ENCODE results near the gene PADI2. TPM values are rescaled to one million over a fixed set of nuclear protein-coding genes. Genes with fewer than 3 reads are reported as not detected.

PADI2 gene
- total RNA-seq, 1 experiment from 2014 or later: 3.0 TPM

GRCh38 chr1:17080880-17081279 lies 38.4 kb downstream of the PADI2 start:
- Histone ChIP-seq H3K56ac (ENCODE audit: insufficient read length, low read depth, low read length) (no peak overlapping the region), H2BK15ac (ENCODE audit: low read depth, low read length) (no peak overlapping the region), H4K8ac (replicated peaks; ENCODE audit: insufficient read length, low read depth, low read length) (no peak overlapping the region), H3K9me3 (ENCODE audit: control insufficient read depth, low read depth, low read length) (no peaks in the 10 kb centered on the region), H4K91ac (ENCODE audit: insufficient read length, low read depth, low read length) (no peak overlapping the region), H3K4ac (ENCODE audit: low read depth, low read length) (no peak overlapping the region), H3K27me3 (ENCODE audit: insufficient read depth, low read length) (no peaks in the 10 kb centered on the region), H4K20me1 (ENCODE audit: control insufficient read depth, insufficient read depth, insufficient read length) (no peaks in the 10 kb centered on the region), H2BK120ac (ENCODE audit: low read depth, low read length, poor library complexity, severe bottlenecking) (no peak overlapping the region), H2AK5ac (ENCODE audit: insufficient read length, low read length) (no peak overlapping the region), H4K5ac (ENCODE audit: insufficient read length, low read depth, low read length) (no peak overlapping the region), H3K79me1 (ENCODE audit: insufficient read depth, low read depth, low read length, poor library complexity, severe bottlenecking) (no peaks in the 10 kb centered on the region), H3K18ac (ENCODE audit: insufficient read length, low read depth, low read length) (no peak overlapping the region), H2AFZ (ENCODE audit: low read length) (no peak overlapping the region), H2BK12ac (ENCODE audit: insufficient read length, low read depth, low read length) (no peak overlapping the region), H2BK5ac (ENCODE audit: insufficient read length, low read length) (no peak overlapping the region), H3K23me2 (ENCODE audit: insufficient read length, low read depth, low read length, poor library complexity, severe bottlenecking) (no peaks in the 10 kb centered on the region), H3K27ac (ENCODE audit: insufficient read length, low read depth, low read length) (no peak overlapping the region), H3T11ph (ENCODE audit: low read length) (no peak overlapping the region), H2BK20ac (ENCODE audit: low read depth, low read length, poor library complexity, severe bottlenecking) (no peak overlapping the region), H3K79me2 (ENCODE audit: insufficient read depth, low read length) (no peaks in the 10 kb centered on the region), H3K4me1 (ENCODE audit: insufficient read depth, low read length) (no peaks in the 10 kb centered on the region), H3K4me2 (ENCODE audit: insufficient read depth, insufficient read length, low read length) (no peak overlapping the region), H3K14ac (ENCODE audit: insufficient read depth, low read length) (no peak overlapping the region), H3K9ac (ENCODE audit: extremely low read depth, insufficient read length, low read length) (no peak overlapping the region), H3K23ac (ENCODE audit: insufficient read length, low read depth, low read length) (no peak overlapping the region)
- Mint-ChIP-seq H3K4me1 (peaks cover 0 to 2% of the 10 kb centered on the region in 2 experiments; a peak in 1 of 4 replicates), H3K27me3 (ENCODE audit: low read depth) (peaks cover 2% of the 10 kb centered on the region; the same call in 1 of the 2 replicates), H3K27ac (no peak overlapping the region), H3K36me3 (ENCODE audit: insufficient read depth in 1 of 3, low read depth in 3 of 3) (no peaks in the 10 kb centered on the region), H3K9me3 (no peaks in the 10 kb centered on the region), H3K4me3 (no peak overlapping the region)
- DNase-seq: no peak
- TF ChIP-seq CTCF (conservative IDR thresholded peaks at IDR 0.05): no peak
- WGBS (ENCODE audit: extremely low coverage, insufficient read length, low lambda C conversion rate): no CpG with 5 or more reads among the region's 4 CpGs
